HS-27A (cell line): ENCODE data around the gene AQP11.
A peak's percentile ranks its signal among the peaks of the same experiment; 100 is the strongest.
"Not testable (repeated sequence)": the region's sequence is repeated elsewhere in the genome, so short reads cannot be mapped to it uniquely, and the experiment has no call there.

Experiments
- DNase-seq: peaks from one replicate; pipeline ENCODE4 v3.0.0-alpha.2; 2012; ENCODE audit warnings: low read depth, missing footprints

AQP11 gene

GRCh38 chr11:77592727-77593126, 3.0 kb downstream of the AQP11 start:
- DNase-seq, result no peak

- DNase-seq, result no peak
These were observed 4.1 kb downstream of the AQP11 start for GRCh38 chr11:77593883-77594282.

- DNase-seq, result no peak
These were observed 6.9 kb downstream of the AQP11 start for GRCh38 chr11:77596626-77597025.

- DNase-seq, result no peak
These were observed 8.4 kb downstream of the AQP11 start for GRCh38 chr11:77598195-77598594.

GRCh38 chr11:77602381-77603088, 12.8 kb downstream of the AQP11 start:
- peak; percentile 75 for DNase-seq

DNA sequence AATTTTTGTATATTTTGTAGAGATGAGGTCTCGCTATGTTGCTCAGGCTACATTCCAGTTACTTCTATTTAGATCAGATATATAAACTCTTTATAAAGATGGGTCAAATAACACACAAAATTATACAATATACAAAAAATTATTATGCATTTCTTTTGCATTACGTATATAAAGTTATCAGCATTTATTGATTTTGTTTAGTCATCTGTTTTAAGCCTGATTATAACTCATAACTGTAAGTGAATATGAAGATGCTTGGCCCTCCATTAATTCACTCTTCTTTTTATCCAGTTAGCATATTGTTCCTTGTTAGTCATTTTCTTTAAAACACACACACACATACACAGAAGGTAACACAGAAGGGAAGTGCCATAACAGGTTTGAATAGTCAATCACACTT, 14.5 kb downstream of the AQP11 start:
- DNase-seq, result no peak

- no peak for DNase-seq
These were observed 19.5 kb downstream of the AQP11 start for GRCh38 chr11:77609234-77609633.

GRCh38 chr11:77611921-77612320, 22.2 kb downstream of the AQP11 start:
- DNase-seq, result no peak

GRCh38 chr11:77617892-77618291, 28.1 kb downstream of the AQP11 start:
- DNase-seq, result no peak

- no peak for DNase-seq
These were observed 29.9 kb downstream of the AQP11 start for GRCh38 chr11:77619576-77620198.

DNA sequence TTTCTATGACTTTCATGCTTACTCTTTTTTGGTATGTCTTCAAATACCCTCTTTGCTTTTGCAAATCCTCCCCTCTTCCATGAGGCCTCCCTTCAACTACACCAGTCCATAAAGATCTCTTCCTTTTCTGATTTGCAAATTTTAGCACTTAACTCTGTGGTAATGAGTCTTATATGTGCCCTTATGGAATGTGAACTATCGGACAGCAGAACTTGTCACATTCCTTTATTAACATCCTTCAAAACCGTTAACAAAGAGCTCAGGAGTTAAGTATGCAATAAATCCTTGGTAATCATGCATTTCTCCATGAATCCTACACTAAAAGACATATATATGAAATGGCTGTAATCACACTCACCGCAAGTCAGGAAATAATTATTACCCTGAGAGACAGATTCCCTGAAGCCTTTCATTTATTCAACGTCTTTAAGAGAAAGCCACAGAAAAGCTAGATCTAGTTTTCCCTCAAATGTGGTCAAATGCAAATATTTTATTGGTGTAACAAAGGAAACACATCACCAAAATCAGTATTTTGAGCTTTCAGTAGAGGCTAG, 40.5 kb downstream of the AQP11 start:
- no peak for DNase-seq

- not testable (repeated sequence) for DNase-seq
These were observed 44.2 kb downstream of the AQP11 start for GRCh38 chr11:77633926-77634325.

DNA sequence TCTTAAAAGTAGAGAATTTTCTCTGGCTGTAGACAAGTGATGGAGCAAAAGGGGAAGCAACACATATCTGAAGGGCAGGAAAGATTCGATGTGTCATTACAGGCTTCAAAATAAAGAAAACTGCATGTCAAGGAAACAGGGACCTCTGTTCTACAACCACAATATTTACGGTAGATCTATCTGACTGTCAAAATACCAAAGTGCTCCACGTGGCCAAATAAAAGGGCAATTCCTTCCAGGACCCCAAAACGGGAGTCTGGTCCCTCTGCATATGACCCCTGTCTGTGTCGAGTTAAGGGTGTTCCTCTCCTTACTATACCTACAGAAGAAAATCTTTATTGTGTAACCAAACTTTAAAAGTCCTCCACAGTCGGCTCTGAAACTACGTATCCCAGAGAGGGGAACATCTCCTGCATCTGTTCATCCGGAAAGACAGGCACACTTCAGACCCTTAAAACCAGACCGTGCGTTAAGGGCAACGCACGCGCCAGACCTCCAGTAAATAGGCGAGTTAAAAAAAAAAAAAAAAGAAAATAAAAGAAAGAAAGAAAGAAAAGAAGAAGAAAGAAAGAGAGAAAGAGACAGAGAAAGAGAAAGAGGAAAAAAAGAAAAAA, 47.1 kb downstream of the AQP11 start:
- DNase-seq, result no peak

DNA sequence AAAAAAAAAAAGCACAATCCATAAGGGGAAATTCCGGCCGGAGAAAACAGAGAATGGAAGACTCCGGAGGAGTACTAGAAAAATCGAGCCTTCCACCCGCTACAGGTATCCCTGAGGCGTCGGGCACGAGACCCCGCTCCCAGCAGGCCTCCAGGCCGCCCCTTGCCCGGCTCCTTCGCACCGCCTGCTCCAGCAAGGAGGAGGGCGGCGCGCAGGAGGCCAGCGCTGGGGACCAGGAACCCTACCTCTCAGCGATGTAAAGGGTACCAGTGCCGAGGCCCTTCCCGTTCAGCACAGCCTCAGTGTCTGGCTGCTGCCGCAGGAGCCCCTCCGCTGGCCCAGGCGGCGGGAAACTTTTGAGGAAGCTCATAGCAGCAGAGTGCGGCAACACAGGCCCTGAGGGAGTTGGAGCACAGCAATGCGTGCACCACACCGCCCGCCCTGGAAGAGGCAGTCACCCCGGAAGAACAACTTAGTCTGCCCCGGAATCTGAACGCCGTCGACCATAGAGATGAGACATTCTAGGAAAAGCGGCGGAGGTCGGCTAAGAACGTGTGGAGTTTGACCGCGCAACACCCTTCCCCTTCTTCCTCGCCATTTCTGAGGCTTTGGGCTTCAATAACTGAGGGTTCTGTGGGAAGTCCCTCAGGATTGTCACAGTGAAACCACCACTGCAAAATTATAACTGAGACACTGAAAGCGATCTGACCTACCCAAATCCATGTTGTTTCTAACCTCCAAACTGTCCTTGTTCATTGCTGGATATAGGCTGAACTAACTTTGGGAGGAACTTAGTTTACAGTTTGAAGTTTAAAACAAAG, 47.8 kb downstream of the AQP11 start, which contains the start of gene CLNS1A:
Gene CLNS1A (minus strand): TSS at position 450 of the 821 bp plus-strand sequence. CDS start 80 bp downstream, at position 370.
- DNase-seq, result peak; percentile 84

GRCh38 chr11:77642228-77642627, 52.5 kb downstream of the AQP11 start:
- no peak for DNase-seq

- no peak for DNase-seq
These were observed 55.1 kb downstream of the AQP11 start for GRCh38 chr11:77644887-77645286.

DNA sequence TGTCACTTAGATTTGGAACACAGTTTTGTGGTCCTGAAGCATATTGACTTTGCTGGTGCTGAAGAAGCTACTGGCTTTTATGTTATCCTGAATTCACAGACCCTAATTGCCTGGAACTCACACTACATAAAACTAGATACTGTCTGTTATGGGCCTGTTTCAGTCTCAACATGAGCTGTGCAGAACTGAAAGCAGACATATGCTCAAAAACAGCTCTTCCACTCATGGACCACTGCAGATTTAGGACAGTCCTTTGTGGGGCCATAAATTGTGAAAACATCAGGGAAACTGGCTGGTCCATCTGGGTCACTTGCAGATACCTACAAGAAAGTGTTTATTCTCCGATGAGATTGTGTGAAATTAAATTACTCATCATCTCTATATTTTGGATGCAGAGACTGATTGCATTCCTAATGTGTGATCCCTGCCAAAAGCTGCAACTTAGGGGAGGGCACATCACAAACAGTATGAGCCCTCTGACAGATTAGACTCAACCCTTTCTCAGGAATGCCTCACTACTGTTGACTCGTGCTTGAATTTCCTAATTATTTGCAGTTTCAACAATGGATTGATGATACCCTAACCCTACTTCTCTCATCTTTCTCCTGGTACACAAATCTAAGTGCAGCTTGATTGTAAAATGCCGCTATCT, 58.0 kb downstream of the AQP11 start:
- no peak for DNase-seq

- DNase-seq, result no peak
These were observed 60.4 kb downstream of the AQP11 start for GRCh38 chr11:77650123-77650522.

DNA sequence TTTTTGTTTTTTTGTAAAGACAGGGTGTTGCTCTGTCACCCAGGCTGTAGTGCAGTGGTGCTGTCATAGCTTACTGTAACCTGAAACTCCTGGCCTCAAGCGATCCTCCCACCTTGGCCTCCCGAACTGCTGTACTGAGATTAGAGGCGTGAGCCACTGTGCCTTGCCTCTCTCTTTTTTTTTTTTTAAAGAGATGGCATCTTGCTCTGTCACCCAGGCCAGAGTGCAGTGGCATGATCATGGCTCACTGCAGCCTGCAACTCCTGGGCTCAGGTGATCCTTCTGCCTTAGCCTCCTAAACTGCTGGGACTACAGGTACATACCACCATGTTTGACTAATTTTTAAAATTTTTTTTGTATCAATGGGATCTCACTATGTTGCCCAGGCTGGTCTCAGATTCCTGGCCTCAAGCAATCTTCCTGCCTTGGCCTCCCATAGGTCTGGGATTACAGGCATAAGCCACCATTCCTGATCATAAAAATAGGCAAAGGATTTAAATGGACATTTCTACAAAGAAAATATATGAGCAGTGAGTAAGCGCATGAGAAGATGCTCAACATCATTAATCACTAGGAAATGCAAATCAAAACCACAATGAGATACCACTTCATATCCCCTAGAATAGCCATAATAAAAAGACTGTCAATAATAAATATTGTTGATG, 65.1 kb downstream of the AQP11 start:
- DNase-seq, result no peak

DNA sequence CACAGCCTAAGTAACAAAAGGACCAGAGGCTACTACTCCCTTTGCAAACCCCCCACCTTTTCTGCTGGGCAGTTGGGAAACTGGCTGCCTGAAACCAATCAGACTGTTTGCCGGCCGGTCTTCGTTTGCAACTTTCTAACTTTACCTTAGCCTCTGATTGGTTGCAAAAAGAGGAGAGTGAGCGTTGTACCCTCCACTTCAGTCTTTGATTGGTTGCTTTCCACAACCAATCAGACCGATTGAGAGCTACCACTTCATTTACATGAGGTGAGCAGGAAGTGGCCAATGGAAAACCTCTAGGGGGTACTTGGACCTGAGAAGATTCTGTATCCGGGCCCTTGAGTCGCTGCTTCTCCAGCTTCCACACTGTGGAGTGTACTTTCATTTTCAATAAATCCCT, 66.6 kb downstream of the AQP11 start:
- no peak for DNase-seq
